Stimulated activated naive CD4-positive, alpha-beta T cell treated with Interleukin-2 at 50 U/mL for 16 hours (primary cell): ENCODE data around the gene CEP104.
A peak's percentile ranks its signal among the peaks of the same experiment; 100 is the strongest.

Experiments
- DNase-seq: peaks from one replicate; lab custom pipeline; 2025; lab: John Stamatoyannopoulos, UW

CEP104 gene

GRCh38 chr1:3796215-3797061, 60.6 kb downstream of the CEP104 start, which contains the start of gene LRRC47:
Gene LRRC47, minus strand, starts transcription at chr1:3796498. Its CDS starts 22 bp downstream, at chr1:3796476.
- peak; percentile 93 for DNase-seq

GRCh38 chr1:3795453-3796214, 61.4 kb downstream of the CEP104 start:
- DNase-seq = no peak

GRCh38 chr1:3790952-3791351, 66.1 kb downstream of the CEP104 start:
- no peak for DNase-seq

GRCh38 chr1:3790500-3790923, 66.5 kb downstream of the CEP104 start:
- no peak for DNase-seq

- DNase-seq = no peak
These were observed 67.3 kb downstream of the CEP104 start for GRCh38 chr1:3789421-3790300.

DNA sequence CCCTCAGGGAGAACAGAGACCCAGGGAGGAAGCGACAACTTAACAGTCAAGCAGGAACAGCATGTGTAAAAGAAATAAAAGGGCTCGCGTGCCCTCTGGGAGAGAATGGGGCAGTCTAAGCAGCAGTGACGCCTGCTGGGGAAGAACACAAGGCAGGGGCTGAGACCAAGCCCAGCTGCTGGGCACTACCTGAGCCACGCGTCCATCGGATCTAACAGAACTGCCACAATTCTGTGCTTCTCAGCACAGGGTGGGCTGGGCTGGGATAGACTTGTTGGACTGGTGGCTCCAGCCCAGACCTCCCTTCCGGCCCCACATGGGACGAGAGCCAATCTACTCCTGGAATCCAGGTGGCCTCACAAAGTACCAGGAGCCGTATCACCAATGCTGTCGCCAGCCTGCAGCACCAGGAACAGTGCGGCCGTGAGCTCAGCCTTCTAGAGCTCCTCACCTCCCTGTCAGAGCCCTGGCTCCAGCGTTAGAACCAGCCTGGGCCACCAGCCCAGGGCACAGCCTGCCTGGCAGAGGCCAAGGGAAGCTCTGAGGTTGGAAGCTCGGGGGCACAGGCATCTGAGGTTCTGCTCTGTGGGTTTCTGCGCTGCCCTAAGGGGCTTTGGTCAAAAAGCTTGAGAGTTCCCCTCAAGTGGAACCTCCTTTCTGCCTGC, 68.1 kb downstream of the CEP104 start:
- no peak for DNase-seq

DNA sequence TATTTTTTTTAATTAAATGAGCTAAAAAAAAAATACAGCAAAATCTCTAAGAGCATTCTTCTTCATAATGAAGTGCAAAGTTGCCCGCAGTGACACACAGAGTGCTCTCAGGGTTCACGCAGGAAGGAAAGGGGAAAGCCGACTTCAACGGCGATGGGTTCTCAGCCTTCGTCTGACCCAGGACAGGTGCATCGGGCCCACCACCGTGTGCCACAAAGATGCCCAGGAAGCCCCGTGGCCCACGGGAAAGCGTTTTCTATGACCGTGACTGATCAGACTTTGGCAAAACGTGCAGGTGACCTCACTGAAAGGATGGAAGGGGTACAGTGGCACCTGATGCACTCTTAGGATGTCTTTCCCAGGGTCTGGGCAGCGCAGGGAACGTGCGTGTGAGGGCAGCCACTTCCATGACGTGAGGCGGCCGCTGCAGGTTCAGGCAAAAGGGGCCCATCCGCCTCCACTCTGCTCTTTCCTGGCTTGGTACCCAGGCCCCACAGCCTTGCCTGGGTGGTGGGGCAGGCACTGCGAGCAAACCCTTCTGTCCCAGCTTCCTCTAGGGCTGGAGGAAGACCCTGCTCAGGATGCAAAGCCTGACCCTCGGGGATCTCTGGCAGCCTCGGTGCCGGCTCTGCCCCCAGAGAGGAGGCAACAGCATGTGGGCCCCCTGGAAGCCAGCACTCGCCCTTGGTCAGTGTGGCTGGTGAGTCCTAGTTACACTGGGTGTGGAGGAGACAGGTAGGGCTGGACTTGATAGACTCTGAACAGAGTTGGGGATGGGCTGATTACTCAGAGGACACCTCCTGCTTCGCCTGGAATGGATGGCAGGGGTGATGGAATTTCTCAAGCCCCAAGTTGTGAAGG, 69.0 kb downstream of the CEP104 start:
- DNase-seq = no peak

DNA sequence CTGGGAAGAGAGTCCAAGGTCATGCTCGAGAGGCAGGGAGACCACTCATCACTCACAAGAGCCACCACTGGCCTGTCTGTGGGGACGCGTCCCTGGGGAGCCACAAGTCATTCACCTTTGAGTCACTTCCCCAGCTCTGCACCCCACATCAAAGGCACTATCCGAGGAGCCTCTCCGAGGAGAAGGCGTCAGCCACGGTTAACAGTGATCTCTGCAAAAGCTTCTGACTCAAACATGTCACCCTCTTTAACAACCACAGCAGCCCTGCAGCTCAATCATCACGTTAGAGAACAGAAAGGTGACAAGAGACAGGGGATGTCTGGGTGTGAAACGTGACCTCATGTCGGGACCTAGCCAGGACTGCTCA, 69.7 kb downstream of the CEP104 start:
- peak; percentile 73 for DNase-seq

DNA sequence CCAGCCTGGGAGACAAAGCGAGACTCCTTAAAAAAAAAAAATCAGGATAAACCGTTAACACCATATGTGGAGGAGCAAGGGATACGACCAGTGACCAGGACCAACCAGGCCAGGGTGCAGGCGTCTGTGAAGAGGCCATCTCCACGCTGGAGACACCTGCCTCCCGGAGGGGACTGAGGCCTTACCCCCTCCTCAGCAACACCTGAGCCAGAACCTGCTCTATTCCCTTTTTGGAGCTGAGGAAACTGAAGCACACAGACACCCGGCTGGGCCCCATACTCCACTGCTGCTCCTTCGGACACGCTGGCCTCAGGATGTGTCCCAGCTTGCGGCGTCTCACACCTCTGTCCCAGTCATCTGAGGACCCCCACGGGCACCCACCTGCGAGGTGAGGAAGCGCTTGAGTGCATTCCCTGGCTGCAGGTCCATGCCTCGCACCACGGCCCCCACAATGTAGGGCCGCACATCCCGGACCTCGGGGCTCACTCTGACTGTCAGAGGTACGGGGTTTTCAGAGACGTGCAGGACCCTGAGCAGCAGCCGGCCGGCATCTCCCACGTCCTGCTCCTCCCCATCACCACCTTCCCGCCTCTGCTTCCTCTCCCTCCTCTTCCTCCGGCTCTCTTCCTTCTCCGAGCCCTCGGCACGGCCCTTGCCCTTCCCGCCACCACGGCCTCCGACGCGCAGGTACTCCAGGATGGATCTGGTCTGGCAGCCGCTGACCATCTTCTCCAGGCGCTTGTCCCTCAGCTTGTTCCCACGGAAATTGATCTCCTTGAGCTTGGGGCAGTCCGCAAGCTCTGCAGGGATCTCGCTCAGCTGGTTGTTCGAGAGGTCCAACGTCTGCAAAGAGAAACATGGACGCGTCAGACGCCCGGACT, 70.3 kb downstream of the CEP104 start:
- no peak for DNase-seq

GRCh38 chr1:3785456-3786157, 71.4 kb downstream of the CEP104 start:
- DNase-seq = no peak

GRCh38 chr1:3785045-3785444, 72.0 kb downstream of the CEP104 start:
- no peak for DNase-seq

DNA sequence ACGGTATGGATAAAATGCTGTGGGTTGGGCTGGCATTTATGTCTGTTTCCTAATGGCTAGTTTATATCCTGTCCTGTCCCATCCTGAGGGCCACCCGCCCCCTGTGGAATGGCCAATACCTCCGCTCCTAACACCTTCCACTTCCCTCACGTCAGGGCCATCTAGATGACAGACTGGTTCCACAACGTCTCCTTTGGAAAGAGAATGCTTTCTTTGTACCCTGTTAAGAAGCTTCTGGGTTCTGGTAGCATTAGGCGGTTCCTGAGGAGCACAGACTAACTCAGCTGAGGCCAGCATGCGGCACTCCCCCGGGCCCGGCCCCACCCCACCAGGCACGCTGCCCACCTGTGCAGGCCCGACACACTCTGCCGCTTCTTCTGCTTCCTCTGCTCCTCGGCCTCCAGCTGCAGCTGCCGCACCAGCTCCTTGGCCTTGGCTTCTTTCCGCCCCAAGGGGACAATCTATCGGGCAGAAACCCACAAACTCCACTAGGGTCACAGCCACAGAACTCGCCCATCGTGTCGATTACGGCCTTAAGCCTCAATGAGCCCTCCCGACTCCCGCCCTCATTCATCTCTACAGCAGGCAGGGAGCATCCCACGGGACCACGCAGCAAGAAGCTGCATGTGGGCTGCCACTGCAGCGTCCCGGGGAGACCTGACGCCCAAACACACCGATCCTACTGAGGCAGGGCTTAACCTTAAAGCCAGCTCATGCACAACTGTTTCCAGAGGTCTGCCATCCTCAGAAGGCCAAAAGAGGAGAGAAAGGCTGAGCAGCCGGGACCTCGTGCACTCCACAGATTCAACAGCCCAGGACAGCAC, 73.1 kb downstream of the CEP104 start:
- no peak for DNase-seq

GRCh38 chr1:3780901-3781300, 76.1 kb downstream of the CEP104 start:
- no peak for DNase-seq

DNA sequence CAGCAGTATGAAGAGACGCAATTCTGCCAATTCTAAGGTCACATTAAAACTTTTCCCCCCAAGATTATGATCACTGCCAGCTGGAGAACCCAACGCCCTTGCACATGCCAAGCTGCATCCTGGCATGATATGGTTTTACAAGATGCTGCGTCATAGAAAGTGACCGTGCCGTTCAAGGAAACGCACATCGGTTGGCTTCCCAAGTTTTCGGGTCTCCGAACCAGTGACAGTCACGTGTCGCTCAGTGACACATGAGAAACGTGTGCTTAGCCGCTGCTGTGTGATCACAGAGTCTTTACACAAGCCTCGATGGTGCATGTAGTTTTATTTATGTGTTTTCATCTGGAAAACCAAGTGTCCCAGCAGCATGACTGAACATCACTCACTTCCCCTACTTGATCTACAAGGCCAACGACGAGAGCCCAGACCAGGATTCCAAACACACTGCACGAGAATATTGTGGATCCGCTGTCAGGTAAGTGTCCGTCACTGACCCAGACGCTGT, 77.0 kb downstream of the CEP104 start:
- DNase-seq = no peak

DNA sequence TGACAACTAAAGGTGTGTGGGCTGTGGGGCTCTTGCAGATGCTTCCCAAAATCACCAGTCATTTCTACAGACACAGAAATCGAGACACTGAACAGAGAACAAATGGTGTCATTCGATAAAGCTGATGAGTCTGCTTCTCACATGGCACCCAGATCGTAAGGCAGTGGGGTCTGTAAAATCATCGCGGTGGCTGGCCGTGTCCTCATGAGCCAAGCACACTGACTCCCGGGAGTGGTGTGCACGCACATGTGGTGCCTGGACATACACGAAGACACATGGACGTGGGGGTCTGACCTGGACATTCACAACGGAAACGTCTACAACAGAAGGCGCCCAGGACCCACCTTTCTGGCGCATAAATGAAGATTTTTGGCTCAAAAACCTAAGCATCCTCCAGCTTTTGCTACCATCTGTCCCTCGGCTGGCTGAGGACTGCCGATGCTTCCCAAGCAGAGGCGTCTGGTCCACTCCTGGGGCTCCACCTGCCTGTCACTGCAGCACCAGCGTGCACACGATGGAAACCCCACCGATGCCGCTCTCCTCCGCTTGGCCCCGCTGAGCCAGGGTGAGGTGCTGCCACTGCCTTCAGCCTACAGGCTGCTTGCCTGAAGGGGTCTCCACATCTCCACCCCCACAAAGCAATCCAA, 77.6 kb downstream of the CEP104 start:
- DNase-seq = no peak

GRCh38 chr1:3778590-3779264, 78.3 kb downstream of the CEP104 start:
- no peak for DNase-seq
